ENCODE results near the gene POLR3G. TPM values are rescaled to one million over a fixed set of nuclear protein-coding genes. Genes with fewer than 3 reads are reported as not detected.

POLR3G gene
- polyA plus RNA-seq, 1 donor from 2014 or later: 2.7 TPM

DNA sequence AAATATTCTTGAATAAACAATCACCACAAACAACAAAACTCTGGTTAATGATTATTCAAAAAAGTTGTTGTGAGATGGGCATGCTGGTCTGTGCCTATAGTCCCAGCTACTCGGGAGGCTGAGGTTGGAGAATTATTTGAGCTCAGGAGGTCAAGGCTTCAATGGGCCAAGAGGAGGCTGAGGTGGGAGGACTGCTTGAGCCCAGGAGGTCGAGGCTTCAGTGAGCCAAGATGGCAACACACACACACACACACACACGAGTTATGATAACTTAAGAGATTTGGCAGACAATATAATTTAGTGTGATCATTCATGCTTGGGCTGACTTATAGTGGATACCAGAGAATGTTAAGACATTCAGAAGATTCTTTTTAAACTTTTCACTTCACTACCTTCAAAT lies 39.9 kb downstream of the POLR3G start:
- no peaks in the 10 kb centered on the region for H4K20me1 ChIP-seq (ENCODE audit: insufficient read depth)
- H3F3A ChIP-seq (ENCODE audit: insufficient read depth, low read length, poor library complexity, severe bottlenecking): no peaks in the 10 kb centered on the region
- no peak overlapping the region for H2AFZ ChIP-seq (ENCODE audit: low read depth, low read length)
- no peak overlapping the region for H3K4me3 ChIP-seq (ENCODE audit: low read length)
- no peaks in the 10 kb centered on the region for H3K79me2 ChIP-seq (replicated peaks; ENCODE audit: insufficient read depth, low read length)
- TF ChIP-seq EZH2 (IDR thresholded peaks at IDR 0.05; ENCODE audit: borderline replicate concordance, insufficient read depth, low read length, poor library complexity, severe bottlenecking) (no peak), TAF1 (IDR thresholded peaks at IDR 0.05; ENCODE audit: low read depth) (no peak), RAD21 (conservative IDR thresholded peaks at IDR 0.05) (no peak), CTCF (IDR thresholded peaks at IDR 0.05; ENCODE audit: poor library complexity, severe bottlenecking) (no peak), REST (IDR thresholded peaks at IDR 0.05; ENCODE audit: borderline replicate concordance) (no peak), SMC3 (conservative IDR thresholded peaks at IDR 0.05; ENCODE audit: poor library complexity) (no peak), POLR2AphosphoS5 (IDR thresholded peaks at IDR 0.05) (no peak), EP300 (conservative IDR thresholded peaks at IDR 0.05; ENCODE audit: poor library complexity, severe bottlenecking) (no peak), MXI1 (conservative IDR thresholded peaks at IDR 0.05; ENCODE audit: poor library complexity, severe bottlenecking) (no peak)
- no peak overlapping the region for H3K4me2 ChIP-seq (ENCODE audit: low read length)
- H3K9ac ChIP-seq (ENCODE audit: low read length): no peak overlapping the region
- H3K36me3 ChIP-seq (ENCODE audit: insufficient read depth, low read length): no peaks in the 10 kb centered on the region
- H3K27me3 ChIP-seq (ENCODE audit: insufficient read depth, low read depth, low read length): no peaks in the 10 kb centered on the region
- no peaks in the 10 kb centered on the region for H3K9me2 ChIP-seq (ENCODE audit: insufficient read depth, low read length)
- H3K9me3 ChIP-seq (ENCODE audit: low read length): no peaks in the 10 kb centered on the region
- no peak overlapping the region for H3K27ac ChIP-seq (ENCODE audit: low read length)

DNA sequence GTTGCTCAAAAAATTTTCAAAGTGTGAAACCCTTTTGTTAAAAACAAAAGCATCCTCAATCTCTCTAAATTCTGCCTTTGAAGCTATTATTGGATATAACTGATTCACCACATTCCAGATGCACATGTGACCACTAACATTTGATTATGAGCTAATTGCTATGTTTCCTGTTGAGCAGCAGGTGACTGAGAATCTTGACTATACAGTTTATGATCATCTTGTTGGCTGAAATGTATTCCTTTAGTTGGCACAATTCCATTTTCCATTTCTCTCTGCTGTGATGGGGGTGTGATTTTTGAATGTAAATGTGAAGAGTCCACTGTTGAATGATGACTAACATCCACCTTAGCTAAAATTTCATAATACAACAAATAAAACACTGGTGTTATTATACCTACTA lies 44.0 kb downstream of the POLR3G start:
- TF ChIP-seq SMC3 (conservative IDR thresholded peaks at IDR 0.05; ENCODE audit: poor library complexity) (no peak), EZH2 (IDR thresholded peaks at IDR 0.05; ENCODE audit: borderline replicate concordance, insufficient read depth, low read length, poor library complexity, severe bottlenecking) (no peak), TAF1 (IDR thresholded peaks at IDR 0.05; ENCODE audit: low read depth) (no peak), MXI1 (conservative IDR thresholded peaks at IDR 0.05; ENCODE audit: poor library complexity, severe bottlenecking) (no peak), CTCF (IDR thresholded peaks at IDR 0.05; ENCODE audit: poor library complexity, severe bottlenecking) (no peak), RAD21 (conservative IDR thresholded peaks at IDR 0.05) (no peak)
- Histone ChIP-seq H2AFZ (ENCODE audit: low read depth, low read length) (no peak overlapping the region), H3K27me3 (ENCODE audit: insufficient read depth, low read depth, low read length) (no peaks in the 10 kb centered on the region), H3K79me2 (replicated peaks; ENCODE audit: insufficient read depth, low read length) (no peaks in the 10 kb centered on the region), H3K9me3 (ENCODE audit: low read length) (no peaks in the 10 kb centered on the region), H3K36me3 (ENCODE audit: insufficient read depth, low read length) (no peaks in the 10 kb centered on the region), H3K4me3 (ENCODE audit: low read length) (no peak overlapping the region), H3K4me2 (ENCODE audit: low read length) (no peak overlapping the region), H3K9ac (ENCODE audit: low read length) (no peak overlapping the region), H3K27ac (ENCODE audit: low read length) (no peak overlapping the region), H3F3A (ENCODE audit: insufficient read depth, low read length, poor library complexity, severe bottlenecking) (no peaks in the 10 kb centered on the region), H4K20me1 (ENCODE audit: insufficient read depth) (no peaks in the 10 kb centered on the region), H3K9me2 (ENCODE audit: insufficient read depth, low read length) (no peaks in the 10 kb centered on the region)

All from neural cell (in vitro differentiated cells).